OCI-LY3 (cell line): ENCODE results near the gene SAMM50.

Experiments
- H2AFZ ChIP-seq: fragments of 200-600, 300-600 bp; shearing (Covaris generic); 2 replicates; pipeline ENCODE4 v1.6.0; 2014; ENCODE audit warnings: antibody characterized with exemption, low read depth, low read length
- H3K27ac ChIP-seq: fragments of 200-600, 300-600 bp; sonication (generic); 2 replicates; pipeline ENCODE4 v1.5.1; 2014; ENCODE audit warnings: mild to moderate bottlenecking, low read length, moderate library complexity, mixed read lengths
- H3K27me3 ChIP-seq: fragments of 200-600, 300-600 bp; sonication (generic); 2 replicates; pipeline ENCODE4 v1.6.1; 2014; ENCODE audit warnings: low read depth, low read length, mixed read lengths
- H3K36me3 ChIP-seq: fragments of 200-600, 300-600 bp; sonication (generic); replicated peaks from 2 replicates; pipeline ENCODE3; 2014; ENCODE audit warnings: low read depth, low read length, mixed read lengths
- H3K4me1 ChIP-seq: fragments of 300-600, 200-600 bp; sonication (generic); 2 replicates; pipeline ENCODE4 v1.6.1; 2014; ENCODE audit warnings: low read length, mixed read lengths
- H3K4me2 ChIP-seq: fragments of 200-600, 300-600 bp; sonication (generic); 2 replicates; pipeline ENCODE4 v1.6.1; 2014; ENCODE audit warnings: low read length, mixed read lengths
- H3K4me3 ChIP-seq: fragments of 300-600, 200-600 bp; sonication (generic); 2 replicates; pipeline ENCODE4 v1.5.1; 2014; ENCODE audit warnings: antibody characterized with exemption, mild to moderate bottlenecking, low read length, moderate library complexity
- H3K79me2 ChIP-seq: fragments of 300-600, 200-600 bp; shearing (Covaris generic); 2 replicates; pipeline ENCODE4 v1.6.1; 2014; ENCODE audit warnings: mild to moderate bottlenecking, low read length, mixed read lengths
- H3K9ac ChIP-seq: fragments of 300-600, 200-600 bp; shearing (Covaris generic); 2 replicates; pipeline ENCODE4 v1.6.0; 2014; ENCODE audit warnings: mild to moderate bottlenecking, low read length, moderate library complexity
- H3K9me3 ChIP-seq: fragments of 200-600, 300-600 bp; shearing (Covaris generic); 2 replicates; pipeline ENCODE4 v1.6.1; 2014; ENCODE audit warnings: low read length, mixed read lengths; ENCODE audit not compliant: insufficient read depth
- H4K20me1 ChIP-seq: fragments of 200-600, 300-600 bp; sonication (generic); 2 replicates; pipeline ENCODE4 v1.6.1; 2016; ENCODE audit warnings: low read length, mixed read lengths; ENCODE audit not compliant: insufficient read depth
- CTCF ChIP-seq: fragments of 200-600, 300-600 bp; sonication (generic); IDR thresholded peaks from 2 replicates; pipeline ENCODE4 v1.5.1; 2014; ENCODE audit warnings: antibody characterized with exemption, low read length, low read depth
- EZH2phosphoT487 ChIP-seq: fragments of 200-600 bp; shearing (Covaris generic); IDR thresholded peaks from 2 replicates; pipeline ENCODE4 v1.6.1; 2018; ENCODE audit warnings: antibody characterized with exemption, mixed run types, low read depth

SAMM50 gene

DNA sequence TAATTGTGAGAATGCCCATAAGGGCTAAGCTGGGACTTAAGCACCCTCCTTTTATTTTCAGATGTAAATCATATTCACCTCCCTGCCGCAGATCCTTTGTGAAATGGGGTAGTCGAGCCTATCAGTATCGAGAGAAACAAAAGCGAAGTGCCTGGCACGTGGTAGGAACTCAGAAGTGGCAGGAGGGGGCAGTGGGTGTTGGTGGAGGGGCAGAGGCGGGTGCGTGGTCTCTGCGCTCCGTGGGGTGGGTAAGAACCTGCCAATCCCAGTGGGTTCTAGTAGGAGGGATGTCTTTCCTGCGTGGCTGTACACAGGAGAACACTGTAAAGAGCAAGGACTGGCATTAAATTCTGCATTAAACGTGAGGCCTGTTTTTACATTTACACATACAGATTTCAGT is 47.1 kb downstream of the SAMM50 start:
- Histone ChIP-seq H3K4me2 (no peak overlapping the region), H3K4me3 (no peak overlapping the region), H3K36me3 (peaks cover 15% of the 10 kb centered on the region), H3K9me3 (no peaks in the 10 kb centered on the region), H4K20me1 (no peaks in the 10 kb centered on the region), H3K79me2 (no peaks in the 10 kb centered on the region), H3K27me3 (no peaks in the 10 kb centered on the region), H2AFZ (no peak overlapping the region), H3K4me1 (0 out of 2 replicates have a peak, but pooled peaks cover 4% of the 10 kb centered on the region), H3K9ac (no peak overlapping the region), H3K27ac (no peak overlapping the region)
- TF ChIP-seq CTCF (no peak), EZH2phosphoT487 (no peak)

DNA sequence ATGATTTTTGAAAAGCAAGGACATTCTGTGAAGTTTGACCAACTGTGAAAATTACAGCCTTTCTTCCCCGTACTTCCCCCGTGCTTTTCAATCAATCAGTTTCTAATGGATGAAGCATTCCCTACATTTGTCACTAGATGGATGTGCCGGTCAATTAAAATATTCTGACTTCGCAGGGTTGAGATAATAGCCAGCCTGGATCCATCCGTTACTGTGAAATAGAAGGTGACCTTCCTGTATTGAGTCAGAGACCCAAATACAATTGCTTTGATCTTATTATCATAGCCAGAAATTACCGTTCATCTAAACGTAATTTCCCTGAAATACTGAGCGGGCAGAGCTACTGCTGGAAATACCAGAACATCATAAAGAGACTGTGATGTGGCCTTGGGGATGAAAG is 47.8 kb downstream of the SAMM50 start:
- Histone ChIP-seq H3K4me3 (no peak overlapping the region), H3K9ac (no peak overlapping the region), H3K27me3 (no peaks in the 10 kb centered on the region), H3K4me1 (0 out of 2 replicates have a peak, but pooled peaks cover 4% of the 10 kb centered on the region), H4K20me1 (no peaks in the 10 kb centered on the region), H3K27ac (no peak overlapping the region), H3K36me3 (peaks cover 12% of the 10 kb centered on the region), H3K9me3 (no peaks in the 10 kb centered on the region), H3K4me2 (no peak overlapping the region), H2AFZ (no peak overlapping the region), H3K79me2 (no peaks in the 10 kb centered on the region)
- TF ChIP-seq EZH2phosphoT487: no peak
- TF ChIP-seq CTCF: no peak

GRCh38 chr22:44003405-44004103 is 48.3 kb downstream of the SAMM50 start:
- H4K20me1 ChIP-seq: no peaks in the 10 kb centered on the region
- no peak overlapping the region for H3K4me2 ChIP-seq
- no peaks in the 10 kb centered on the region for H3K79me2 ChIP-seq
- no peak overlapping the region for H3K9ac ChIP-seq
- H3K4me3 ChIP-seq: no peak overlapping the region
- H3K27ac ChIP-seq: no peak overlapping the region
- peaks cover 6% of the 10 kb centered on the region for H3K36me3 ChIP-seq
- TF ChIP-seq EZH2phosphoT487 (no peak), CTCF (no peak)
- 0 out of 2 replicates have a peak, but pooled peaks cover 4% of the 10 kb centered on the region for H3K4me1 ChIP-seq
- no peak overlapping the region for H2AFZ ChIP-seq
- H3K9me3 ChIP-seq: no peaks in the 10 kb centered on the region
- no peaks in the 10 kb centered on the region for H3K27me3 ChIP-seq

DNA sequence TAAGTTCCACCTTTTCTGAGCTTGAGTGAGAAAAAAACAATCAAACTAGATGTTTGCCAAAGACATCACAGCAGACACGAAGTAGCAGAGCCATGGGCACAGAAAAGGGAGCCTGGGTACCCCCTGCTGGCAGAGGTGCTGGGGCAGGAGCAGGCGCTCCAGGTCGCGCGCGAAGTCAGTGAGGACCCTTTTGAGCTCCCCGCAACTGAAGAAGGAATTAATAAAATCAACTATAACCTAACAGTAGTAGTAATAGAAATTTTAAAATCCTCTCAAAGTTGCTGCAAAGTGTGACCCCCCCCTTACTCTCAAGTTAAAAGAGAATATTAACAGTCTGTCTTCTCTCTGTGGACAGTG is 48.8 kb downstream of the SAMM50 start:
- TF ChIP-seq CTCF: no peak
- no peak for TF ChIP-seq EZH2phosphoT487
- Histone ChIP-seq H3K4me2 (no peak overlapping the region), H3K27ac (no peak overlapping the region), H3K27me3 (no peaks in the 10 kb centered on the region), H3K4me1 (0 out of 2 replicates have a peak, but pooled peaks cover 4% of the 10 kb centered on the region), H4K20me1 (no peaks in the 10 kb centered on the region), H3K9me3 (no peaks in the 10 kb centered on the region), H3K79me2 (no peaks in the 10 kb centered on the region), H2AFZ (no peak overlapping the region), H3K4me3 (no peak overlapping the region), H3K36me3 (peaks cover 3% of the 10 kb centered on the region), H3K9ac (no peak overlapping the region)
